ENCODE measurements around the gene GABBR2.

The GABBR2 gene

DNA sequence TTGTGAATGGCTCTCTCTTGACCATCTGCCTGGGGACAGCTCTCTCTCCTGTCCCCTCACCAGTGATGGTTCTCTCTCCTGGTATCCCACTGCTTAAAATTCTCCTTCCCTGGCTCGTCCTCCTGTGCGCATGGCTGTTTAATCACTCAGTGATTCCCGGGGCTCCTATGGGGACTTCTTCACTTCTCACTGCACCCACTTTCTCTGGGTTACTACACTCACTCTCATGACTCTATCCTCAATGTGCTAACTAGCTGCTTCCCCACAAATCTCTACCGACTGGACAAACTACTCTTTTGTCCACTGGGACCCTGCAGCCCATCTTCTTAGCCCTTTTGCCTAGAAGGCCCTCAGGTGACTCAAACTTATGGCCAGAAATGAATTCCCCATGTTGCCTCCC lies 364.2 kb downstream of the GABBR2 start:
- TF ChIP-seq CTCF (IDR thresholded peaks at IDR 0.05; ENCODE audit: low read depth, low read length): no peak
- no peak for DNase-seq (ENCODE audit: low read depth in 2 of 2)
- no peak overlapping the region for H3K4me3 ChIP-seq (replicated peaks in 1 of 2; ENCODE audit: low read depth in 2 of 2, low read length in 2 of 2)

DNA sequence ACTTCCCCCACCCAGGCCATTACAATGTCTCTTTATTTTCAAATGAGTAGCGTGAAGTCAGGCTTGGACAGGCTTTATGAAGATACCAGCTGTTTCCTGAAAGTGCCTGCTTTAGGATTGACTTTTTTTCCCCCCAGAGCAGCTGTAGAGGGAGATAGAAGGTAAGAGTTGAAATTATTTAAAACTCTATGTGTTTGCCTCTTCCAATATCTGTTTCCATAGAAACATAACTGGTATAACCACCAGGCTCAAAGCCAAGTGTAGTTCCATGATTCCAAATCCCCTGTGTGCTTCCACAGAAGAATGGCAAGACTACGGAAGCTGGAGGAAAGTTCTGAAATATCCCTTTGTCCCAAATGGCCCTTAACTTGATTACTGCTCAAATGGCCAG lies 365.9 kb downstream of the GABBR2 start:
- TF ChIP-seq CTCF (IDR thresholded peaks at IDR 0.05; ENCODE audit: low read depth, low read length): no peak
- H3K4me3 ChIP-seq (replicated peaks in 1 of 2; ENCODE audit: low read depth in 2 of 2, low read length in 2 of 2): no peak overlapping the region
- DNase-seq (ENCODE audit: low read depth in 2 of 2): peak in 1 of 2 donors; percentile 33

DNA sequence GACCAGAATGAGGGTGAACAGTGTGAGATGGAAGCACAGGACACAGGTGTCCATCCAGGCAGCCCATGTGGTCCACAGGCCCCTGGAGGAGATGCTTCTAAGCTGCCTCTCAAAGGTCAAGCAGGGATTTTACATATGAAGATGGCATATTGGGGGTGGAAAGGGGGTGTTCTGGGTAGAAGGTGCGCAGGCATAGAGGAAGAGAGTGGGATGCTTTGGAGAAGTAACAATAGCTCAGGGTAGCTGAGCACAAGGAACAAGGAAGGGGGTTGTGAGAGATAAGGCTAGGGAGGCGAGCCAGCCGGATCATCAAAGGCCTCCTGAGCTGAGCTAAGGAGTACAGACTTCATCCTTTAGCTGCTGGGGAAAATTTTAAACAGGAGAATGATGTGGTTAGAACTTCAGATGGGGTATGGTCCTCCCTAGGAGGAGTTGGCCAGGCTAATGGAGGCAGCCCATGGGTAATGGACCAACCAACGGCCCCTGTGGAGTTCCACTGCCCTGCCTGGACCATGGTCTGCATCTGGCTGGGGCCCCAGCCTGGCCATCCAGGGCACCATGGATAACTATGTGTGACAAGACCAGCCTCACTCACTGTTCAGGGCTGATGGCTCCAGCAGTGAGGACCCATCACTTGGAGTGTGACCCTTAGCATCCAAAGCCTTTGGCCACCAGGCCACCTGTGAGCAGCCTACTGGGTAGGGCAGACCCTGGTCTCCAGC lies 366.5 kb downstream of the GABBR2 start:
- no peak for TF ChIP-seq CTCF (IDR thresholded peaks at IDR 0.05; ENCODE audit: low read depth, low read length)
- H3K4me3 ChIP-seq (replicated peaks in 1 of 2; ENCODE audit: low read depth in 2 of 2, low read length in 2 of 2): no peak overlapping the region
- no peak for DNase-seq (ENCODE audit: low read depth in 2 of 2)

GRCh38 chr9:98341157-98342097 lies 367.3 kb downstream of the GABBR2 start:
- TF ChIP-seq CTCF (IDR thresholded peaks at IDR 0.05; ENCODE audit: low read depth, low read length): no peak
- DNase-seq (ENCODE audit: low read depth in 2 of 2): no peak
- no peak overlapping the region for H3K4me3 ChIP-seq (replicated peaks in 1 of 2; ENCODE audit: low read depth in 2 of 2, low read length in 2 of 2)

DNA sequence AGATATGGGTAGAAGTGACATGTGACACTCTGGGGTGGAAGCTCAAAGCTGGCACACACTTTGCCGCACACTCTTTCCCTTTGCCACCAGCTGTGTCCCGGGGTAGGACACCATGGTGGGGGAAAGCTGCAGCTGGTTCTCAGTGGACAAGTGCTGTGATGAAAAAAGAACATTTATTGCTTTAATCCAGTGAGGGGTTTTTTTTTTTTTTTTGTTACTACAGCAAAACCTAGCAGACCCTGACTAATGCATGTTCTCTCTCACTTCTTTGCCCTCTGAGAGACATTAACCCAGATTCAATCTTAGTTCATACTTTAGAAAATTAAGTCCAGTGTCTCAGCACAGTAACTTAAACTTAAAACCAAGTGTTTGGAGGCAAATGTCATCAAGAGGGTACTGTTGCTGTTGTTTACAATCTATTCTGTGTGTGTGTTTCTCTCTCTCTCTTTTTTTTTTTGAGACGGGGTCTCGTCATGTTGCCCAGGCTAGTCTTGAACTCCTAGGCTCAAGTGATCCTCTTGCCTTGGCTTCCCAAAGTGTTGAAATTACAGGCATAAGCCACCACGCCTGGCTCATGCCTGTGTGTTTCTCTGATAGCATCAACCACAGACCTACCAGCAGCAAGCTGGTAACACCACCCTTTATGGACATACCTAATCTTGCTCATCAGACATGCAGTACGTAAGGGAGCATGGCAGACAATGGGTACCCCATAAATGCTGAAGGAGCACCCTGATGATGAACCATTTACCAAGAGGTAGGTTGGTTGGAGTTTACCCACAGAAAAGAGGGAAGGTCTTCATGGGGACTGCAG lies 368.5 kb downstream of the GABBR2 start:
- no peak for TF ChIP-seq CTCF (IDR thresholded peaks at IDR 0.05; ENCODE audit: low read depth, low read length)
- no peak overlapping the region for H3K4me3 ChIP-seq (replicated peaks in 1 of 2; ENCODE audit: low read depth in 2 of 2, low read length in 2 of 2)
- no peak for DNase-seq (ENCODE audit: low read depth in 2 of 2)

DNA sequence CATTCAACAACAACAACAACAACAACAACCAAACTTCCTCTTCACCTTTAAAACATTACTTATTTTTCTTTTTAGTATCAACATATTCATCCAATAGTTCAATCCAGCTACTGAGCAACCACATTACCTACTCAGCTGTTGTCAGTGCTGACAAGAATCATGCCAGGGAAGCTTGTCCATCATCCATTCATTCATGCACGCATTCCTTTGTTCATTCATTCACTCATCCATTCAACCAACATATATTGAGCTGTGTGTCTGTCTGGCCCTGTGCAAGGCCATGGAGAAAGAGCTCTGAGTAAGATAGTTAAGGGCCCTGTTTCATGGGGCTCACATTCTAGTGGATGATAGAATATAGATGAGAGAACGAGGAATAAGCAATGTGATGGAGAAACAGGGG lies 373.1 kb downstream of the GABBR2 start:
- no peak for DNase-seq (ENCODE audit: low read depth in 2 of 2)
- H3K4me3 ChIP-seq (replicated peaks in 1 of 2; ENCODE audit: low read depth in 2 of 2, low read length in 2 of 2): no peak overlapping the region
- TF ChIP-seq CTCF (IDR thresholded peaks at IDR 0.05; ENCODE audit: low read depth, low read length): no peak
